Mesenteric fat pad (tissue), 1 donor: Measurements from ENCODE around the gene CXCL9. TPM values are rescaled to one million over a fixed set of nuclear protein-coding genes. Genes with fewer than 3 reads are reported as not detected.
"Not testable (repeated sequence)": the region's sequence is repeated elsewhere in the genome, so short reads cannot be mapped to it uniquely, and the experiment has no call there.

ENCODE experiments used
- DNase-seq: peaks from one replicate; pipeline ENCODE4 v3.0.0-alpha.2; 2020; ENCODE audit warnings: low spot score
- long read RNA-seq: library from polyadenylated mRNA; unstranded; transcript quantifications from one replicate; pipeline ENCODE4 v2.0.0, GENCODE V29; 2020
- total RNA-seq: library from RNA; stranded (reverse); fragmentation: NEBNext Ultra II Directional; extraction: Animal tissue kit (Norgen Biotek cat#: 25700); gene quantifications from one replicate; pipeline ENCODE4 v1.2.1, GENCODE V29; 2021
- donor health status: DM: yes; HTN: yes; CAD: no.

The CXCL9 gene
- 0.16 TPM for total RNA-seq
- long read RNA-seq, result 0 reads

DNA sequence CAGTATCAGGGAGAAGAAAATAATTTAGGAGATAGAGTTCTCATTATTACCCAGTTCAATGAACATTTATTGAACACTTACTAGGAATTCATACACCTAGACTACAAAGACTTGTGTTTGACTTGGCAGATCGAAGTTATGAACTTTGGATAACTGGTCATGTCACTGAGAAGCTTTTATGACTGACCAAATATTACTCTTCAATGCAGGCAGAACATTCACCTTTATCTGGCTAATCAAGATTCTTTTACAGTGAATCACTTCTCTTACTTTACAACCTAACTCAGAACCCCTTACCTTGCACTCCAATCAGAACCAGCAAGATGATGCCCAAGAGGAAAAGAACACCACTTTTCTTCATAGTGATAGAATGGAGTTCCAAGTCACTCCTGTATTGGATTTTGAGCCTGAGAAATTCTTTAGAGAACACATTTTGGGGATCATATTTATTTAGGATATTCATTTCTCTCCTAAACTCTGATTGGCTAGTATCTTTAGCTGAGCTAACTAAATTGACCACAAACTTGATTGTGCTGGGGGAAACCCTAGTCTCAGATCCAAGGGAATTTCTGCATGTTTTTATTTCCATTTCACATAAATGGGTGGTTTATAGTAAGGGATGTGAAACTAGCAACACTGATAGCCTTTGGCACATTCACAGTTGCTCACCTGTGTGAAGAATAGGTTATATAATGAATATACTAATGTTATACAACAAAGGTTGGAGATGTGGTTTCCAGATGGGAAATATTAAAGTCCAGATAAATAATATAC lies at the start of gene CXCL9:
Gene CXCL9 (minus strand): TSS at position 421 of the 774 bp plus-strand sequence. CDS start 60 bp downstream, at position 361.
- no peak for DNase-seq

DNA sequence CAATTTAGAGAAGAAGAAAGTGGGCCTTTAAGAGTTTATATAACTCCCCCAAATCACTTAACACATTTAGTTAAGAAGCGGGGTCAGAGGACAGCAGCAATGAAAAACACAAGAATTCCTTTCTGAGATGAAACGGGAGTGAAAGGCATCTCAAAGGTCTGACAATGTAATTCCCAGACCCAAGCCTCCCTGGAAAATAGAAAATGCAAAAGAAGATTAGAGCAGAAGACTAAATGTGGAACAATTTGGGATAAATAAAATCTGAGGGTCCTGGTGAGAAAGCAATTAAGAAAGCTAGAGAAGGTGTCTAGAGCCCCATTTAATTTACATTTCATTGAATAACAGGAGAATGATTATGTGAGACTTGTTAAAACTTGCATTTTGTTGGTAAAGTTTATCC lies 48.1 kb upstream of the CXCL9 start:
- no peak for DNase-seq

- DNase-seq, result no peak
Observed at GRCh38 chr4:76055016-76055415, 47.7 kb upstream of the CXCL9 start.

DNA sequence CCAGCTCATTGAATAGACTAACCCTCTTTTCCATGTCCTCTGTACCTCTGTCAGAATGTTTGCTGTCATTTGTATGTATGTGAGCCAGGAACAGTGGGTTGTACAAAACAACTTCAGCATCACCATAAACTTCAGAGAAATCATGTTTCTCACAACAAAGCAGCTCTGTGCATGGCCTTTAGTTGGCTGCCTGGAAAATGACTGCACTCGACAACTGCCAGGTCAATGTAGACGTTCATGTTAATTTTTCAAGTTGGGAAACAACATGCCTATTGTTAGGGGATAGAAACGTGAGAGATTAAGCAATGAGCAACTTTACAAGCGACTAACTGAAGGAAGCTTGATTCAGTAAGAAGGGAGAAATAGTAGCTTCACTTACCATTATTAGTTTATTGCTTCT lies 46.4 kb upstream of the CXCL9 start:
- no peak for DNase-seq

DNA sequence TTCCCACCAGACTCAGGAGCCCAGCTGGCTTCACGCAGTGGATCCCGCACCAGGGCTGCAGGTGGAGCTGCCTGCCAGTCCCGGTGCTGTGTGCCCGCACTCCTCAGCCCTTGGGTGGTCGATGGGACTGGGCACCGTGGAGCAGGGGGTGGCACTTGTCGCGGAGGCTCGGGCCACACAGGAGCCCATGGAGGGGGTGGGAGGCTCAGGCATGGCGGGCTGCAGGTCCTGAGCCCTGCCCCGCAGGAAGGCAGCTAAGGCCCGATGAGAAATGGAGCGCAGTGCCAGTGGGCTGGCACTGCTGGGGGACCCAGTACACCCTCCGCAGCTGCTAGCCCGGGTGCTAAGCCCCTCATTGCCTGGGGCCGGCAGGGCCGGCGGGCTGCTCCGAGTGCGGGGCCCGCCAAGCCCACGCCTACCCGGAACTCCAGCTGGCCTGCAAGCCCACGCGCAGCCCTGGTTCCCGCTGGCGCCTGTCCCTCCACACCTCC lies 43.3 kb upstream of the CXCL9 start:
- not testable (repeated sequence) for DNase-seq

GRCh38 chr4:76049860-76050416 lies 42.6 kb upstream of the CXCL9 start:
- DNase-seq, result not testable (repeated sequence)

DNA sequence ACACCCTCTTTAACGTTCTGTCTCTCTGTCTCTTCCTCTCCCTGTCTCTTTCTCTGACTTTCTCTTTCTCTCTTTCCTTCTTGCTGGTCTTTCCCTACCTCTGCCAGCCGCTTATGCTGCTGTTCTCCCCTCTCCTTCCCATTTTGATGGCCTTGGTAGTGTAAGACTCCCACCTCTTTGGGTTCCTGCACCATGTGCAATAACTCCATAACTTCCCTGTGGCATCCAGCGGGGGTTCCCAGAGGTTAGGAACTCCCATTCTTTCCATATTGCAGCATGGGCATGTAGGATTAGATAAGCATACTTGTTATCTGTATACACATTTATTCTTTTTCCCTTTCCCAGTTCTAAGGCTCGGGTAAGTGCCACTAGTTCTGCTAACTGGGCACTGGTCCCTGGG lies 37.4 kb upstream of the CXCL9 start:
- DNase-seq, result not testable (repeated sequence)

DNA sequence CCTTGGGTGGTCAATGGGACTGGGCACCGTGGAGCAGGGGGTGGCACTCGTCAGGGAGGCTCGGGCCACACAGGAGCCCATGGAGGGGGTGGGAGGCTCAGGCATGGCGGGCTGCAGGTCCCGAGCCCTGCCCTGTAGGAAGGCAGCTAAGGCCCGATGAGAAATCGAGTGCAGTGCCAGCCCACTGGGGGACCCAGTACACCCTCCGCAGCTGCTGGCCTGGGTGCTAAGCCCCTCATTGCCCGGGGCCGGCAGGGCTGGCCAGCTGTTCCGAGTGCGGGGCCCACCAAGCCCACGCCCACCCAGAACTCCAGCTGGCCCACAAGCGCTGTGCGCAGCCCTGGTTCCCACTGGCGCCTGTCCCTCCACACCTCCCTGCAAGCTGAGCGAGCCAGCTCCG lies 36.0 kb upstream of the CXCL9 start:
- DNase-seq, result not testable (repeated sequence)

DNA sequence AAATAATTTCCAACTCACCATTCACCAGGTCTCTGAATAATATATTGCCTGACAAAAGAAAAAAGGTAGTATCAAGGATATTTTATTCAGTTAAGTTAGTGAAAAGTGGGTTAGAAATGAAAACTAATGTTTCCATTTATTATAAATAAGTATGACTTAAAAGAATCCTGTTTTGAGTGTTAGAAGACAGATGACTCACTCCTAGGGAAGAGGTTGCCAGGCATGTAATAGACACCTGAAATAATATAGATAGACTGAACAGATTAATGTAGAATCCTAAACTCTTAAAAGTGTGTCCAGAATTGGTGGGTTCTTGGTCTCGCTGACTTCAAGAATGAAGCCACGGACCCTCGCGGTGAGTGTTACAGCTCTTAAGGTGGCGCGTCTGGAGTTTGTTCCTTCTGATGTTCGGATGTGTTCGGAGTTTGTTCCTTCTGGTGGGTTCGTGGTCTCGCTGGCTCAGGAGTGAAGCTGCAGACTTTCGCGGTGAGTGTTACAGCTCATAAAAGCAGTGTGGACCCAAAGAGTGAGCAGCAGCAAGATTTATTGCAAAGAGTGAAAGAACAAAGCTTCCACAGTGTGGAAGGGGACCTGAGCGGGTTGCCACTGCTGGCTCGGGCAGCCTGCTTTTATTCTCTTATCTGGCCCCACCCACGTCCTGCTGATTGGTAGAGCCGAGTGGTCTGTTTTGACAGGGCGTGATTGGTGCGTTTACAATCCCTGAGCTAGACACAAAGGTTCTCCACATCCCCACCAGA lies 35.1 kb upstream of the CXCL9 start:
- not testable (repeated sequence) for DNase-seq

- no peak for DNase-seq
Observed at GRCh38 chr4:76036855-76037254, 29.5 kb upstream of the CXCL9 start.

DNA sequence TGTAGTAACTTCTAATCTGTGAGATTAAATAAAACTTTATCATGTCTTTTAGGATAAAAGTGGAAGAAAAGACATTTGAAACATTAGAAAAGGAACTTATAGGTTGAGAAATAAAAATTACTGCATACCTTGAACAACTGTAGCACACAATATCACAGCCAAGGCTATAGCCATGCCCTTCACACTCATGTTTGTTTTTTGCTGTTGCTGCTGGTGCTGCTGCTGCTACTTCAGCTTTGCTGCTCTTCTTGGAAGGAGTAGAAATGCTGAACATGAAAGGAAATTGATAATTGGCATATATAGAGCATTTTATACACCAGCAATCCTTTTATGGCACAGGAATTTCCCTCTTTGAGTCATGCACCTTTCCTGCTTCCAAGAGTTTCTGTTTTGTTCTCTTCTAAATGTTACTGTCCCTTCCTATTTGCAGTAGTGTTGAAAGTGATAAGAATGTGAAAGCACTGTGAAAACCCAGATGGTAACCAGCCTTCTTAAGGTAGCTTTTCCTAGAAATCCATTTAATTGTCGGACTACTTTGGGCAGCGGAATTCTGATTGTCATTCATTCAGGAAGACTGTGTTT lies 28.6 kb upstream of the CXCL9 start, which contains the start of gene CXCL11:
Gene CXCL11 (minus strand): TSS at position 272 of the 582 bp plus-strand sequence. CDS start 83 bp downstream, at position 189.
- no peak for DNase-seq

DNA sequence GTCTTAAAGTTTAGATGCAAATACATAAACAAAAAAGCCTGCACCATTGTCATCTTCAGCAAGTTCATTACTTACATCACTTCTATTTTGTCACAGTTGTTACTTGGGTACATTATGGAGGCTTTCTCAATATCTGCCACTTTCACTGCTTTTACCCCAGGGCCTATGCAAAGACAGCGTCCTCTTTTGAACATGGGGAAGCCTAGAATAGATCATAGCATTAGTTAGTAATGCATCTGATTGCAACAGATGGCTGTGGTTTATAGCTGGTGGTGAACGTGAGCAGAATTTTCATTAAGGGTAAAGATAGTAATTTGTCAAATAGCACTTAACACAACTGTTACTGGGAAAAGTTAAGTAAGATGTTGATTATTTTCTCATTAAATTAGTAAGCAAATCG lies 27.8 kb upstream of the CXCL9 start:
- no peak for DNase-seq

GRCh38 chr4:76029300-76029699 lies 22.0 kb upstream of the CXCL9 start:
- DNase-seq, result no peak

GRCh38 chr4:76028350-76028765 lies 21.0 kb upstream of the CXCL9 start:
- DNase-seq, result no peak

- DNase-seq, result no peak
Observed at GRCh38 chr4:76024065-76024464, 16.8 kb upstream of the CXCL9 start.

DNA sequence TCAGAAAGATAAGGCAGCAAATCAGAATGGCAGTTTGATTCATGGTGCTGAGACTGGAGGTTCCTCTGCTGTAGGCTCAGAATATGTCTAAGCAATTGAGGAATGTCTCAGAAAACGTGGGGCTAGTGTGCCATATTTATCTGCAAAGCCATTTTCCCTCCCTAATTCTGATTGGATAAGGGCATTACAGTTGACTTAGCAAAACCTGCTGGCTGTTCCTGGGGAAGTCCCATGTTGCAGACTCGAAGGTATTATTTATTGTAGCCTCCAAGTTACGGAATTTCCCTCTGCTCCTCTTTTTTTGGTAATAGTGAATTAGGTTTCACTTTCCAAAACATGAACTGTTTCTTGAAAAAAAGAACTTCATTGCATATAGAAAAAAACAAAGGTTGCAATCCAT lies 16.1 kb upstream of the CXCL9 start, which contains the start of gene CXCL10:
Gene CXCL10 (minus strand): TSS at position 109 of the 400 bp plus-strand sequence. CDS start 66 bp downstream, at position 43.
- no peak for DNase-seq

GRCh38 chr4:76022677-76023076 lies 15.4 kb upstream of the CXCL9 start:
- no peak for DNase-seq

GRCh38 chr4:76022031-76022430 lies 14.7 kb upstream of the CXCL9 start:
- DNase-seq, result no peak

GRCh38 chr4:76017056-76017686 lies 9.9 kb upstream of the CXCL9 start:
- DNase-seq, result no peak

- DNase-seq, result no peak
Observed at GRCh38 chr4:76016393-76016792, 9.1 kb upstream of the CXCL9 start.

- no peak for DNase-seq
Observed at GRCh38 chr4:76013540-76013939, 6.2 kb upstream of the CXCL9 start.
